Peyer's patch (tissue), 4 donors: ENCODE results near the gene CDH4.

Source experiments
- POLR2A ChIP-seq, 2 donors: fragments of 450-650 bp; IDR thresholded peaks; one replicate each; pipeline ENCODE4 v1.5.1; 2017; ENCODE audit warnings: antibody characterized with exemption in 2 of 2, mild to moderate bottlenecking in 2 of 2, moderate library complexity in 2 of 2
- TF ChIP-seq, protein P1 (sequence below), 6 experiments: fragments of 450-650 bp in 4 of 6; fragments of 200-600 bp in 2 of 6; sonication (generic) in 1 of 6; IDR thresholded peaks; one replicate each; pipeline ENCODE4 v1.5.1; 2017 to 2019; ENCODE audit warnings: antibody characterized with exemption in 6 of 6, mild to moderate bottlenecking in 3 of 6, moderate library complexity in 1 of 6

DNA sequence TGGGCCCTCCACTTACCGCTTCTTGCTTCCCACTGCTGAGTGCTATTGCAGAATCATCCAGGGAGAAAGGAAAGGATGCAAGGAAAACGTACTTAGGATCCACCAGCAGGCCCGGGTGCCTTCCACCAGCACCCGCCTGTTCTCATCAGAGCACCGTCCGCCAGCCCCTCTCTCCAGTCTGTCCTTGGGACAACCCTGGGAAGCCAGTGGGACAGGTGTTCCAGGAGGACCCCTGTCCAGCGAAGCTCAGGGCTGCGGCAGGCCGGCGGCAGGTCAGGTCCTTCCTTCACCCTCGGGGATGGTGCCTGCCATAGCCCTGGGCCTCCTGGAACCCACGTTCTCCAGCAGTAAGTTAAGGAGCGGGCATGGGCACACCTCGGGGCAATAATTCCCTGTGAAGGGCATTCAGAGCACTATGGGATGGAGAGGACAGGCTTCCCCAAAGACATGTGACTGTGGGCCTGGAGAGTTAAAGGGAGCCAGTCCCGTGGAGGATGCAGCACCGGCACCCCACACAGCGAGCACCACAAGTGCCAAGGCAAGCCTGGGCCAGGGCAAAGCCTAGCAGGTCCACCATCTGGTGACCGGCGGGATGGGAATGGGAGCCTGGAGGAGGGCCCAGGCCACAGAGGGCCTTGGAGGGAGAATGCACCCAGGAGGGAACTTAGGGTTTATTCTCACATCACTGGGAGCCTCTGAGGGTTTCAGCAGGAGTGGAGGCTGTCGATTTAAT is 416.9 kb downstream of the CDH4 start:
- TF ChIP-seq, protein P1, sequence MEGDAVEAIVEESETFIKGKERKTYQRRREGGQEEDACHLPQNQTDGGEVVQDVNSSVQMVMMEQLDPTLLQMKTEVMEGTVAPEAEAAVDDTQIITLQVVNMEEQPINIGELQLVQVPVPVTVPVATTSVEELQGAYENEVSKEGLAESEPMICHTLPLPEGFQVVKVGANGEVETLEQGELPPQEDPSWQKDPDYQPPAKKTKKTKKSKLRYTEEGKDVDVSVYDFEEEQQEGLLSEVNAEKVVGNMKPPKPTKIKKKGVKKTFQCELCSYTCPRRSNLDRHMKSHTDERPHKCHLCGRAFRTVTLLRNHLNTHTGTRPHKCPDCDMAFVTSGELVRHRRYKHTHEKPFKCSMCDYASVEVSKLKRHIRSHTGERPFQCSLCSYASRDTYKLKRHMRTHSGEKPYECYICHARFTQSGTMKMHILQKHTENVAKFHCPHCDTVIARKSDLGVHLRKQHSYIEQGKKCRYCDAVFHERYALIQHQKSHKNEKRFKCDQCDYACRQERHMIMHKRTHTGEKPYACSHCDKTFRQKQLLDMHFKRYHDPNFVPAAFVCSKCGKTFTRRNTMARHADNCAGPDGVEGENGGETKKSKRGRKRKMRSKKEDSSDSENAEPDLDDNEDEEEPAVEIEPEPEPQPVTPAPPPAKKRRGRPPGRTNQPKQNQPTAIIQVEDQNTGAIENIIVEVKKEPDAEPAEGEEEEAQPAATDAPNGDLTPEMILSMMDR (IDR thresholded peaks at IDR 0.05): no peak
- TF ChIP-seq POLR2A (IDR thresholded peaks at IDR 0.05): no peak
